PC-9 (cell line): Measurements from ENCODE around the gene SLC1A2. TPM values are rescaled to one million over a fixed set of nuclear protein-coding genes. Genes with fewer than 3 reads are reported as not detected.

Experiments used
- BruUV-seq: library from RNA; stranded (reverse); fragments of 400-500 nt; replicated peaks from 2 replicates; lab custom pipeline; 2021; lab: Mats Ljungman, UMichigan
- CTCF ChIA-PET: fragments of 300-600 bp; sonication (Branson Sonifier 250); formaldehyde crosslinking; loops from one replicate; lab custom pipeline; 2022; ENCODE audit warnings: antibody characterized with exemption; lab: Charles Lee
- POLR2A ChIA-PET: fragments of 300-600 bp; sonication (Branson Sonifier 250); formaldehyde crosslinking; loops from one replicate; lab custom pipeline; 2022; ENCODE audit warnings: antibody characterized with exemption; ENCODE audit not compliant: unreplicated experiment; lab: Charles Lee
- DNase-seq, 2 experiments: peaks; one replicate each; pipeline versions ENCODE4 v3.0.0 to v3.0.0-alpha.2; 2015 to 2022; ENCODE audit warnings: mixed read lengths in 1 of 2
- H2AFZ ChIP-seq: fragments of 200-600 bp; sonication (generic); 2 replicates; pipeline ENCODE4 v1.8.1; 2017; ENCODE audit warnings: antibody characterized with exemption
- H3F3A ChIP-seq: fragments of 200-600 bp; sonication (generic); 2 replicates; pipeline ENCODE4 v1.8.1; 2017; ENCODE audit warnings: antibody characterized with exemption, mild to moderate bottlenecking, low read depth; ENCODE audit not compliant: insufficient read depth
- H3K27ac ChIP-seq: fragments of 200-600 bp; sonication (generic); 2 replicates; pipeline ENCODE4 v1.6.1; 2016; ENCODE audit warnings: mixed run types
- H3K27me3 ChIP-seq: fragments of 200-600 bp; sonication (generic); 2 replicates; pipeline ENCODE4 v1.6.1; 2016; ENCODE audit warnings: low read depth, mixed run types; ENCODE audit not compliant: insufficient read depth
- H3K36me3 ChIP-seq: fragments of 200-600 bp; sonication (generic); 2 replicates; pipeline ENCODE4 v1.6.1; 2016; ENCODE audit warnings: low read depth, mixed run types
- H3K4me1 ChIP-seq: fragments of 200-600 bp; sonication (generic); replicated peaks from 2 replicates; pipeline ENCODE4 v1.6.1; 2016; ENCODE audit warnings: mixed run types; ENCODE audit not compliant: insufficient read depth
- H3K4me2 ChIP-seq: fragments of 200-600 bp; sonication (generic); 2 replicates; pipeline ENCODE4 v1.6.1; 2017; ENCODE audit warnings: mixed run types
- H3K4me3 ChIP-seq: fragments of 200-600 bp; sonication (generic); 2 replicates; pipeline ENCODE4 v1.6.1; 2016; ENCODE audit warnings: mixed run types
- H3K79me2 ChIP-seq: fragments of 200-600 bp; sonication (generic); 2 replicates; pipeline ENCODE4 v1.6.1; 2017; ENCODE audit warnings: low read depth, mixed run types
- H3K9me2 ChIP-seq: fragments of 200-600 bp; sonication (generic); 2 replicates; pipeline ENCODE4 v1.8.1; 2017; ENCODE audit warnings: mild to moderate bottlenecking; ENCODE audit not compliant: insufficient read depth
- H3K9me3 ChIP-seq: fragments of 200-600 bp; sonication (generic); 2 replicates; pipeline ENCODE4 v1.8.1; 2016; ENCODE audit warnings: low read depth; ENCODE audit not compliant: insufficient read depth
- H4K20me1 ChIP-seq: fragments of 200-600 bp; sonication (generic); 2 replicates; pipeline ENCODE4 v1.8.1; 2017; ENCODE audit not compliant: insufficient read depth
- CTCF ChIP-seq: fragments of 200-600 bp; sonication (generic); conservative IDR thresholded peaks from 2 replicates; pipeline ENCODE4 v1.6.1; 2017; ENCODE audit warnings: mixed run types, antibody characterized with exemption, mild to moderate bottlenecking, moderate library complexity
- EZH2 ChIP-seq: fragments of 200-600 bp; sonication (generic); IDR thresholded peaks from 2 replicates; pipeline ENCODE4 v1.8.0; 2017; ENCODE audit warnings: antibody characterized with exemption, low read depth
- intact Hi-C: fragments of 100-400 bp; cut with micrococcal nuclease; formaldehyde crosslinking; loops from one replicate; pipeline ENCODE4 v1.10.0; 2022; ENCODE audit not compliant: unreplicated experiment
- total RNA-seq: library from RNA; stranded (reverse); gene quantifications from 2 replicates; pipeline ENCODE4 v1.2.3, GENCODE V29; 2021

SLC1A2 gene
- total RNA-seq, 1 experiment from 2014 or later: 0.09 TPM

DNA sequence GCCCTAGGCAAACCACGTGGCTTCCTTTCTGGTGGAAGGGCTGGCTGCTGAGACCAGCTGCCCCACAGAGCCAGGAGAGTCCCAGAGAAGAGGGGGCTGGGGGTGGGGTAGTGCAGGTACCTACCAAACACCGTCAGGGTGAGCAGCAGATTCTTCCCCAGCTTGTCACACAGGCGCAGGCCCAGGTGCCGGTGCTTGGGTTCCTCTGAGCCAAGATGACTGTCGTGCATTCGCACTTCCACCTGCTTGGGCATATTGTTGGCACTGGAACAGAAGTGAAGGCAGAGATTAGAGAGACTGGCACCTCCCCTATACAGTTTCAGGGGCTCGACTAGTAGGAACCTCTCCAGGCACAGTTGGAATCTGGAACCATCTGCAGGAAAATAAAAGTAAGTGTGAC lies 102.1 kb downstream of the SLC1A2 start:
- Histone ChIP-seq H3F3A (no peaks in the 10 kb centered on the region), H3K4me2 (no peak overlapping the region), H2AFZ (no peak overlapping the region), H3K9me3 (no peaks in the 10 kb centered on the region), H3K79me2 (no peaks in the 10 kb centered on the region), H4K20me1 (no peaks in the 10 kb centered on the region), H3K27ac (no peak overlapping the region), H3K27me3 (no peaks in the 10 kb centered on the region), H3K4me1 (0 out of 2 replicates have a peak, but pooled peaks cover 3% of the 10 kb centered on the region), H3K9me2 (no peaks in the 10 kb centered on the region), H3K36me3 (no peaks in the 10 kb centered on the region), H3K4me3 (no peak overlapping the region)
- no peak for TF ChIP-seq EZH2
- TF ChIP-seq CTCF: no peak
- ChIA-PET CTCF (no interaction called here), POLR2A (no interaction called here)
- intact Hi-C loops: no loop called here
- no TSS peak for BruUV-seq
- no peak for DNase-seq

DNA sequence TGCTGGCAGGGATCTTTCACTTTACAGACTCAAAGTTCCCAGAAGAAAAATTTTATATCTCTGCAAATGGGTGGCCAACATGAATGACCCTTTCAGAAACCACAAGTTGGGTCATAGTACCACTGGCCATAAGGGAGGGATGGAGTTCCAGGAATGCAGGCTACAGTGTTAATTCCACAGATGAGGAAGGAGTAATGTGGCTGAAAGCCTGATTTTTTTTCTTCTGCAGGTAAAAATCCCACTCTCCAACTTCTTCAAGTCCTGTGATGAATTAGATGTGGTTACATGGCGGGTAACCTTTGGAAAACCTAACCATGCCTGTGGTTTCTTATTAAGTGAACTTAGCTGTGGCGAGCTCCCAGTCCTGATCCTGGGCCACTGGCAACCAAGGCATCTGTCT lies 103.2 kb downstream of the SLC1A2 start:
- BruUV-seq: no TSS peak
- no peaks in the 10 kb centered on the region for H3K9me2 ChIP-seq
- H3K27ac ChIP-seq: no peak overlapping the region
- H3K4me3 ChIP-seq: no peak overlapping the region
- TF ChIP-seq CTCF: no peak
- no peak for TF ChIP-seq EZH2
- H3K79me2 ChIP-seq: no peaks in the 10 kb centered on the region
- CTCF ChIA-PET: no interaction called here
- H3K27me3 ChIP-seq: no peaks in the 10 kb centered on the region
- no peak overlapping the region for H3K4me2 ChIP-seq
- POLR2A ChIA-PET: interaction anchor here (0.7 kb wide), 1 partner anchor 369 kb away, joined by 4 read pairs; no protein-coding TSS in a partner anchor
- H2AFZ ChIP-seq: no peak overlapping the region
- no peak for DNase-seq
- intact Hi-C loops: no loop called here
- no peaks in the 10 kb centered on the region for H3F3A ChIP-seq
- H3K36me3 ChIP-seq: no peaks in the 10 kb centered on the region
- H3K4me1 ChIP-seq: no peaks in the 10 kb centered on the region
- H4K20me1 ChIP-seq: no peaks in the 10 kb centered on the region
- H3K9me3 ChIP-seq: no peaks in the 10 kb centered on the region

DNA sequence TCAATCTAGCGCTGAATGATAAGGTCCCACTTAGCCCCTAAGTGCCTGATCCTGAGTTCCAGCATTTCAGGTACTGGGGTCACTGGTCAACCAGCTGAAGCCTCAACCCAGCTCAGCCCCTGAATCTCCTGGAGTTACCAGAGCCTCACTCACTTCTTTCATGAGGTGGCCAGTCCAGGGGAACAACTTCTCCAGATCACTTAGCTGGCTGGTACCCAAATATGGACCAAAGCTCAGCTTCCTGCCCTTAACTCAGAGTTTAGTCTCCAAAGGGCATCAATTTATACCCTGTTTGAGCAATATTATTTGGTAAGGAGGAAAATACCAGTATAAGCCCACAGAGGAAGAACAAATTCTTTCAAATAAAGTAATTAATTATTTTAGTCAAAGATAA lies 105.6 kb downstream of the SLC1A2 start:
- no TSS peak for BruUV-seq
- Histone ChIP-seq H3F3A (no peaks in the 10 kb centered on the region), H3K9me2 (no peaks in the 10 kb centered on the region), H3K9me3 (no peaks in the 10 kb centered on the region), H3K36me3 (no peaks in the 10 kb centered on the region), H3K27me3 (no peaks in the 10 kb centered on the region), H2AFZ (no peak overlapping the region), H3K4me2 (no peak overlapping the region), H3K4me3 (no peak overlapping the region), H3K79me2 (no peaks in the 10 kb centered on the region), H3K4me1 (no peaks in the 10 kb centered on the region), H3K27ac (no peak overlapping the region), H4K20me1 (no peaks in the 10 kb centered on the region)
- intact Hi-C loops: no loop called here
- POLR2A ChIA-PET: no interaction called here
- no peak for DNase-seq
- CTCF ChIA-PET: no interaction called here
- no peak for TF ChIP-seq CTCF
- no peak for TF ChIP-seq EZH2
